ENCODE data around the gene NECTIN2. TPM values are rescaled to one million over a fixed set of nuclear protein-coding genes. Genes with fewer than 3 reads are reported as not detected.
"Not testable (repeated sequence)": the region's sequence is repeated elsewhere in the genome, so short reads cannot be mapped to it uniquely, and the experiment has no call there.

NECTIN2 gene
- total RNA-seq, 1 donor from 2014 or later = 108 TPM

- Histone ChIP-seq H3K4me3 (no peak overlapping the region), H3K27me3 (no peaks in the 10 kb centered on the region), H3K27ac (no peak overlapping the region), H3K36me3 (peaks cover 48% of the 10 kb centered on the region), H3K4me1 (peaks cover 17% of the 10 kb centered on the region), H3K9me3 (no peaks in the 10 kb centered on the region)
- DNase-seq = no peak
- no peak for TF ChIP-seq CTCF (IDR thresholded peaks at IDR 0.05)
- intact Hi-C loops (cut with DNase I) = no loop called here
- ATAC-seq = no peak
Observed at GRCh38 chr19:44887648-44888047, 41.6 kb downstream of the NECTIN2 start.

GRCh38 chr19:44888335-44888734 lies 42.2 kb downstream of the NECTIN2 start:
- peaks cover 52% of the 10 kb centered on the region for H3K36me3 ChIP-seq
- H3K27ac ChIP-seq; H3K27me3 ChIP-seq; H3K4me3 ChIP-seq; ATAC-seq; DNase-seq; intact Hi-C loops (cut with DNase I); H3K9me3 ChIP-seq: not testable (repeated sequence)
- peaks cover 17% of the 10 kb centered on the region for H3K4me1 ChIP-seq

- H3K4me3 ChIP-seq = peak overlapping the region; percentile 67
- DNase-seq (no peak), ATAC-seq (no peak)
- peaks cover 52% of the 10 kb centered on the region for H3K36me3 ChIP-seq
- peaks cover 17% of the 10 kb centered on the region for H3K4me1 ChIP-seq
- H3K27ac ChIP-seq = peak overlapping the region; percentile 95
- TF ChIP-seq CTCF (IDR thresholded peaks at IDR 0.05) = no peak
- no peaks in the 10 kb centered on the region for H3K9me3 ChIP-seq
- H3K27me3 ChIP-seq = no peaks in the 10 kb centered on the region
- intact Hi-C loops (cut with DNase I) = no loop called here
Observed at GRCh38 chr19:44889830-44890365, 43.8 kb downstream of the NECTIN2 start.

GRCh38 chr19:44890366-44891015 lies 44.4 kb downstream of the NECTIN2 start:
- Histone ChIP-seq H3K9me3 (no peaks in the 10 kb centered on the region), H3K27me3 (no peaks in the 10 kb centered on the region), H3K4me1 (peaks cover 17% of the 10 kb centered on the region), H3K4me3 (peak overlapping the region; percentile 67), H3K27ac (peak overlapping the region; percentile 95), H3K36me3 (peaks cover 56% of the 10 kb centered on the region)
- ATAC-seq = peak; percentile 94
- peak; percentile 100 for DNase-seq
- TF ChIP-seq CTCF (IDR thresholded peaks at IDR 0.05) = no peak
- intact Hi-C loops (cut with DNase I) = no loop called here

- Histone ChIP-seq H3K36me3 (peaks cover 56% of the 10 kb centered on the region), H3K4me1 (peaks cover 17% of the 10 kb centered on the region), H3K9me3 (no peaks in the 10 kb centered on the region), H3K4me3 (peak within 1 kb of the TSS; percentile 75), H3K27ac (peak within 1 kb of the TSS; percentile 95), H3K27me3 (no peaks in the 10 kb centered on the region)
- ATAC-seq (no peak), DNase-seq (no peak)
- TF ChIP-seq CTCF (IDR thresholded peaks at IDR 0.05) = no peak
- intact Hi-C loops (cut with DNase I) = no loop called here
Observed at GRCh38 chr19:44891016-44891882, 45.2 kb downstream of the NECTIN2 start, which contains the start of gene TOMM40. TSS of gene TOMM40 (plus strand) at chr19:44891254. CDS start at chr19:44891416, 162 bp downstream.

- intact Hi-C loops (cut with DNase I) = no loop called here
- Histone ChIP-seq H3K27ac (no peak overlapping the region), H3K9me3 (no peaks in the 10 kb centered on the region), H3K27me3 (no peaks in the 10 kb centered on the region), H3K4me1 (peaks cover 17% of the 10 kb centered on the region), H3K4me3 (no peak overlapping the region), H3K36me3 (peaks cover 52% of the 10 kb centered on the region)
- DNase-seq = no peak
- ATAC-seq = no peak
- TF ChIP-seq CTCF (IDR thresholded peaks at IDR 0.05) = no peak
Observed at GRCh38 chr19:44892932-44893331, 46.8 kb downstream of the NECTIN2 start.
